HG03108 (cell line): ENCODE results near the gene ARHGAP6.
"Not testable (repeated sequence)": the region's sequence is repeated elsewhere in the genome, so short reads cannot be mapped to it uniquely, and the experiment has no call there.

Experiments used
- ATAC-seq: cut with Tn5 transposase; IDR thresholded peaks from one replicate; pipeline ENCODE4 v1.9.1; 2021; ENCODE audit warnings: moderate library complexity; ENCODE audit not compliant: unreplicated experiment

Gene ARHGAP6

DNA sequence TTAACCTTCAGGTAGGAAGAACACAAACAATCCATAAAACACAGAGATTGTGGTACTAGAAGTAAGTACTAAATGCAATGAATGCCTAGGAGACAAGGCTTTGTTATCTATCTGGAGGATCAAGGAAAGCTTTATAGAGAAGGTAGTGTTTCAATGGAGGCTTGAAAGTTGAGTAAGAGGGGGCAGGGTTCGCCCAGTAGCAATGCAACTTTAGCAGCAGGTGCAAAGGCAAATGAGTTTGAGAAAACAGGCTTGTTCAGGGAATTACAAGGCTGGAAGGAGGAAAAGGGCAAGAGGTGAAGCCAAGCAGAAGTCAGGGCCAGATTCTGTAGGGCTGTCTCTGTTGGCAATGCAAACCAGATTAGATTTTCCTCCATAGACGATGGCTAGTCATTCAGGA, 408.0 kb downstream of the ARHGAP6 start:
- no peak for ATAC-seq

DNA sequence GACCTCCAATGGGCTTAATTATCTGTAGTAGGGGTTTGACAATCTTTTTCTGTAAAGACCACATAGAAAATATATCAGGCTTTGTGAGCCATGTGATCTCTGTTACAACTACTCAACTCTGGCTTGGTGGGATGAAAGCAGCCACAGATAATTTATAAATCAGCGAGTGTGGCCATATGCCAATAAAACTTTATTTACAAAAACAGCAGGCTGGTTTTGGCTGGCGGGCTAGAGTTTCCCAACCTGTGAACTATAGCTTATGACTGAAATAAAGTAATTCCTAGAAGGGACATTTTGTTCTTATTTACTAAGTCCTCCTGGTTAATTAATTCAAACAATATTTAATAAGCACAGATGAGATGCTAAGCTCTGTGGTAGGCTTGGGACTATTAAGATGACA, 408.4 kb downstream of the ARHGAP6 start:
- ATAC-seq, result no peak

DNA sequence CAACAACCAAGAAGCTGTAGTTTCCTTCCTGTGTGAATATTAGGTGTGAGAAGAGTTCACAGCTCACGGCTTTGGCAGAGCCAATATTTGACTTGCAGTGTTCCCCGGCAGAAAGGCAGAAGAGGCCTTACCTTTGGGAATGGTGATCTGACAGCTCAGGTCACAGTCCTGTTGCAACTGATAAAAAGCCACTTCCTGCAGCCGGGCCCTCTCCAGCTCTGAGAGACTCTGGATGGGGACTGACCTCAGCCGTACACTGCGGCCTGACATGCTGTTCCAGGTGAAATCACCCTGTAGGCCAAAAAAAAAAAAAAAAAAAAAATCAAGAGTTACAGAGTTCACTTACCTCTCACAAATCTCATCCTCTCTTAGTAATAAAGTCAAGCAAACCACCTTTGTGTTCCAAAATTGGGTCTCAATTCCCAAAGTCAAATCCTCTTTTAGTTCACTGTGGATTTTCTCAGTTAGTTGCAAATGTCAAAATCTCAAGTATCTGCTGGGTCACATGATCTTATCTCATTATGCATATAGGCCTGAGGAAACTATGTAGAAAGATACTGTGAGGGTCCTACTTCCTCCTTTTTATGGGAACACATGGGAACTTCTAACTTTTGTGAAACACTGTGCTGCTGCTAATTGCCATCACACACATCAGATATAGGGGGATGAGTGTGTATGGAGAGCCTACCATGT, 411.2 kb downstream of the ARHGAP6 start:
- no peak for ATAC-seq

DNA sequence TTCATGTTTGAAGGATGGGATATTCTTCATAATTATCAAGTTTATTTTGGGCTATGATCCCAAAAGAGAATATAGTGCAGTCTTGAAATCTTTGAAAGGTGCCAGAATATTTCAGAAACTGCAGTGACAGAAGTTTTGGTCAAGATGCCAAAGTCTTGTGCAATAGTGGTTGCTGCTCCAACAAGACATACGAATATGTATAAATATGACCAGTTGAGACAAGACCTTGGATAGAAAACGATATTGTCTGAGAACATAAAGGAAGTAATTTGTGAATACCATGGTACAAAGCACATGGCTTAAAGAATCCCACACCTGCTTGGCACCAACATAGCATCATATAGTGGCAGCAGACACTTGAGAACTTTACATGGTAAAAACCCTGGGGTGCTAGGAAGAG, 421.1 kb downstream of the ARHGAP6 start:
- ATAC-seq, result no peak

DNA sequence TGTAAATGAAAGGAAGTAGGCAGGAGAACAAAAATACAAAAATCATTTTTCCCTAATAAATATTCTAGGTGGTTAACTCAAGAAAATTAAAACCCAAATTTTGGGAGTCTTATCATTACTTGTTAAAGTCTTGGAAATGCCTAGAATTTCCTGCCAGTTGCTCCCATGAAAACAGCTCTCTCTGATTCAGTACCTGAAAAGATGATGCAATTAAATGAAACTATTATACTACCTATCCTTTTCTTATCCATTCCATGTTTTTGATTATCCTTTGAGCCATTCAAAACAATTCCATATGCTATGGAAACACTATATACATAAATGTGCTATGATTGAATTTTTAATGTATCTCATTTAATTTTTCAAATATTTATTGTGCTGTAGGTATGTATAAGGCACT, 423.0 kb downstream of the ARHGAP6 start:
- no peak for ATAC-seq

DNA sequence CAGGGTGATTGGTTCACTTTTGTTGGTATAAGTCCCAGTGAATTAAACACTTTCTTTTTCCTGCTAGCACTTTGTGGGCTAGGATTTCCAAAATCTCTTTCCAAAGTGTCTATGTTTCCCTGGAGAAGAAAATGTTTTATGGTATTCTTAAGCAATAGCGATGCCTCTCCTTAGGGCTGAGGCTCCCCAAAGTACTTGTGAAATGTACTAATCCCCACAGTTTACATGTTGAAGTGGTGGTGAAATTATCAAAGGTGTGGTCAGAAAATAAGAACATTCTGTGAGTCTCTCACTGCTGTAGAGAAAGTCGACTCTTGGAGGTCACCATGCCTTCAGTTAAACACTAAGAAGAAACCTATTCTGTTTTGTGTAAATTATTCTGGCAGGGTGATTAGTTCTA, 424.0 kb downstream of the ARHGAP6 start:
- ATAC-seq, result no peak

DNA sequence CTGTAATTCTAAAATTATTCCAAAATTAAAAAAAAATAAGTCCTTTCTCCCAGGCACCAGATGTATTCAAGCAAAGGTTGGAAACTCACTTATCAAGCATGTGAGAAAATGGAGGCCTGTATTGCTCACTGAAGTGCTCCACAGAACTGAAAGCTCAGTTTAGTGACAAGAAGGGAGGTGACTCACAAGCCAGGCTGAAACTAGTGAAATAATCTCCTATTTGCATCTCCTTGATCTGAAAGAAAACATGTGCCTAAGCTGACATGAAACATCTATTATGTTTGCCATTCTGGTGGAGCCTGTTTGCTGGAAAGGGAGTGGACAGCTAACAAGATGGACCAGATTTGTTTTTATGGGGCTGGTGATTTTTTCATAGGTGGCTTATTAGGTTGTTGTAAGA, 426.5 kb downstream of the ARHGAP6 start:
- ATAC-seq, result peak; percentile 56

DNA sequence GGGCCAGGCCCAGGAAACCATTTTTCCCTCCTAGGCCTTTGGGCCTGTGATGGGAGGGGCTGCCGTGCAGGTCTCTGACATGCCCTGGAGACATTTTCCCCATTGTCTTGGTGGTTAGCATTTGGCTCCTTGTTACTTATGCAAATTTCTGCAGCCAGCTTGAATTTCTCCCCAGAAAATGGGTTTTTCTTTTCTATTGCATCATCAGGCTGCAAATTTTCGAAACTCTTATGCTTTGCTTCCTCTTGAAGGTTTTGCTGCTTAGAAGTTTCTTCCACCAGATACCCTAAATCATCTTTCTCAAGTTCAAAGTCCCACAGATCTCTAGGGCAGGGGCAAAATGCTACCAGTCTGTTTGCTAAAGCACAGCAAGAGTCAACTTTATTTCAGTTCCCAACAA, 430.3 kb downstream of the ARHGAP6 start:
- not testable (repeated sequence) for ATAC-seq

DNA sequence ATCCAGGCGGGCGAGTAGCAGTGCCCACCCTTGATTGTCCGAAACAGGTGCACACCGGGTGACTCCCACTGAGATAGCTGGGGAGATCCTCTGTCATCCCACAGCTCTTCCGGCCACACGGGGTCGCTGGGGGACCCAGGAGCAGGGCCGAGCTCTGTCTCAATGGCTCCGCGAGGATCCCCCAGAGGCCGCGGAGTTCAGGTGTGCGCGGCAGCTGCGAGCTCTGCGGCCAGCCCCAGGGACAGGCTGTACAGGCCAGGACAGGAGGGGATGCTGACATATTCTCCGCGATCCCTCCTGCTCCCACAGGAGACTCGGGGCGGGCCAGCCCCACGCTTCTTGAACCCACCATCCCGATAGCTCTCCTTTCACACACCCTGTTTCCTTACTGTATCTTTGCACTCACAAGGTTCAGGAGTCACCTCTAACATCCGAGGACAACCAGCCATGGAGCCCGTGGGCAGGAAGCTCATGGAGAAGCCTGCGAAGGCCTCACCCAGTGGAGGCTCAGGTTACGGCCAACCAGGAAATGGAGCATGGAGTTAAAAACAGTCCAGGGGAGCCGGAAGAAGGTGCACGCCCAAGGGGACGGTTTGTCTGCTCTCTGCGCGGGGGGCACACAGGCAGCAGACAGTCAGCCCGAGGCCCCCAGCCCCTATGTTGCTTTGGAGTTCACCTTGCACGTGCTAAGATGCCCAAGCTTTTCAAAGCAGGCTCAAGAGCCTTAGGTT, 450.4 kb downstream of the ARHGAP6 start:
- no peak for ATAC-seq

DNA sequence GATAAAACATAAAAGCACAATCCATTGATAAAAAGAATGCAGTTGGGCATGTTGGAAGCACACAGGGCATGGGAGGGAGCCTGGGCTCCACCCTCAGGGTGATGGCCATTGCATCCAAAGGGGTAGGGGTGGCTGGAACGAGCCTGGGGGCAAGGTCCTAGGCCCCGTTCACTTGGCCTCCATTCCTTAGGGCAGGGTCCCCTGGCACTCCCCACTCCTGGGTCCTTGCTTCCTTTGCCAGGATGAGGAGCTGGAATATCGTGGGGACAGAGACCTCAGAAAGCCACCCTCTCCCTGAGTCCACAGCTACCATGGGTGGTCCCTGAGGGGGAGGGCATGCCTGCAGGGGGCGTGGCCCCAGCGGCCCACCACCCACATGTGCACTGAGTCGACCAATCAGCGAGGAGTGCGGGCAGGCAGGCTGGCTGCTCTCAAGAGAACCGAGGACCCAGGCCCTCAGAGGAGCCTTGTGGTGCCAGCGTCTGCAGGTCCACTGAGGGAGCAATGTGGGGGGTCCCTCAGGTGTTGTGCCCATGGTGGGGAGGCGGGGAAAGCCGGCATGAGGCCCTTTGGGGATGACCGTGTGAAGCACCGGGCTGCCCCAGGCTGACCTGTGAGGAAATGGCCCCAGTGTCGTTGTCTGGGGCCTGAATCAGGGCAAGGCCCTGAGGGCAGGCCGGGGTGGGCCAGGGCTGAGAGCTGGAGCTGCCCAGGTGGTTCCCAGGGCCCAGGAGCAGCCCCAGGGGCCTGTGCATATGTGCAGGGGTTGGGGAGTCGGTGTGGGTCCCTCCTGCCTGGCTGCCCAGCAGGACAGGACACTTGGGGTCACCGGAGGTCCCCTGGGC, 451.2 kb downstream of the ARHGAP6 start:
- no peak for ATAC-seq

DNA sequence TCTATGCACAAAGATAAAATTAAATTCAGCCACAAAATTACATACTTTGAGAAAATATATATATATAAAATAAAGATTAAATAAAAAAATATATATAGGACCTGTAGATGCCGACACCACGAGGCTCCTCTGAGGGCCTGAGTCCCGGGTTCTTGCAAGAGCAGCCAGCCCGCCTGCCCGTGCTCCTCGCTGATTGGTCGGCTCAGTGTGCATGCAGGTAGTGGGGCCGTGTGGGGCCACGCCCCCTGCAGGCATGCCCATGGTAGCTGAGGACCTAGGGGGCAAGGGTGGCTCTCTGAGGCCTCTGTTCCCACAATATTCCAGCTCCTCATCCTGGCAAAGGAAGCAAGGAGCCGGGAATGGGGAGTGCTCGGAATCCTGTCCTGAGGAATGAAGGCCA, 453.0 kb downstream of the ARHGAP6 start:
- no peak for ATAC-seq

DNA sequence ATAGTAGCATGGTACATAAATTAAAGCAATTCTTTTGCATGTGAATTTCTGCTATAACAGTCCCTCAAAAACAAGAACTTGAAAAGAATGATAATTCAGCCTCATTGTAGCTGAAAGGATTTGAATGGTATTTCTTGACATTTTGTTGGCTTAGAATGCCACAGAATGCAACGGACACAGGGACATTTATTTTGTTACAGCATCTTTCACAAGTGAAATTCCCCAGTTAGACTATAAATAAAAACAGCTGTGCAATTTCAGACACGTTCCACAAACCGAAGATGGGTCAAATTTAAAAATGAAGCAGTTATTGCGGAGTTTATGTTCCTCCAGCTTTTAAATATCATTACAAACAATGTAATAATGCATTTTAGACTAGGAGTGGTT, 455.3 kb downstream of the ARHGAP6 start:
- ATAC-seq, result no peak

DNA sequence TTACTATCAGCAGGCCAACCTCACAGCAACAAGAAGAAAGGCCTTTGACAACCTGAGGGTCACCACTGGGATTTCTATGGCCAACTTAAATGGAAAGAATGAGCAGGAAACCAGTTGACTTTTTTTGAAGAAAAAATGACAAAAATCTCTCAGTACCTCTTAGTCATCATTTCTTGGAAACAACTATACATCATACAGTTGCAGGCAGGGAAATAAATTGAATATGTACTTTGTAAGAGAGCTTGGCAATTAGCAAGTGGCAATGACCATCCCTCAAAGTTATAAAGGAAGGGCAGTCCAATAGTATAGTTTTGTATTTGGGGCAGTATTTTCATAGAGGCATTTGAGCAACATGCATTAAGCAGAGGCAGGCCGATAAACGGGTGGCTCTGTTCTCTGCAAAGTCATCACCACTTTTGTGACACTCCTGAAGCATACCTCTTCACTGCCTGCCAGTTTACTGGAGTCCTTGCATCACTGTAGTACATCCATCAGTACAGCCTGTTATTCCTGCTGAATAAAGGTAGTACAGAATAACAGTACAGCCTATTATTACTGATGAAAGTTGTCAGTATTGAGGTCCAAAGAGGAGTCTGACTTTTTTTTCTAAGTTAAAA, 455.8 kb downstream of the ARHGAP6 start:
- no peak for ATAC-seq

DNA sequence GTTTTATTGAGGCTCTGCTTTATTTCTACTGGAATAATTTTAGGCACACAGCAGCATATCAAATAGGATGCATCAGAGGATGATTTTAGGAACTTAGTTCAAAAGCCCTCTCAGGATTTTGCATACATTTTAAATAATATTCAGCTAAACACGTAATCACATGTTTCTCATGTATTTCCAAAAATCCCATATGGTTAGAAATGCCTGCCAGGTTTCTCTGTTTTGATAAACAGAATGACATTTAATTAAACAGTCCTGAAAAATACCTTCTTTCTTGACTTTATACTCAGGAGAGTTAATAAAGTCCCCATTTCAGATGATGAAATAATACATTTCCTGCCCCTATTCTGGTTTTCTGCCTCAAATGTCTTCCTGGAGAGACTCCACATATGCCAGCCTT, 459.0 kb downstream of the ARHGAP6 start:
- ATAC-seq, result no peak

DNA sequence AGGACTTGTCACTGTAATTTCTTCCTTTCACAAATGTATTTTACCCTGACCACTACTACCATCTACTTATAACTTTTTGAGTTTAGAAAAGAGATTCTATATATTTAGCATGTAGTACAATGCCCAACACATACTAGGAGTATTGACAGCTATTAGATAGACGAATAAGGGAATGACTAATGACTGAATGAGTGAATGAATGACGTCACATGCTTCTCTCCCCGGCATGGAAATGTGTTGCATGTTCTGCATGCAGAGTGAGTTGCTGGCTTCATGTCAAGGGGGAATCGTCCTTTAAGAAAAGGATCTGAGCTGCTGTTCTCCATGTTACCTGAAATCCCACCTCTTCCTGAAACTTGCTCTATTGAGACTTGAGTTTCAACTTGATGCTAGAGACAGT, 459.9 kb downstream of the ARHGAP6 start:
- ATAC-seq, result no peak

DNA sequence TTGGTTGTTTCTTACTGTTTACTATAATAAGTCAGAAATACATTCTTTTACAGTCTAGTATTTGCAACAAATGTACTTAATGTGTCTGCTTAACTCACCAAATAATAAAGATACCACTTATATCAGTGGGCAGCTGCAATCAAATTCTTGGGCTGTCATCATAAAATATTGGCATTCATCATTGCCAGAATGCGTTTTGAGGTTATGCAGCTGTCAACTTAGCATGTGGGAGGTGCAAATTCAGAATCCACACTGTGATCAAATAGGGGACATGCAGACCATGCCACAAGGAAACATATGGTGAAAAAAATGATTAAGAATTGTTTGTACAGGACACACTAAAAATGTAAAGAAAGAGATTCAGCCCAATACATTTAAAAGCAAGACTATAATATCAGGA, 468.0 kb downstream of the ARHGAP6 start:
- ATAC-seq, result no peak

DNA sequence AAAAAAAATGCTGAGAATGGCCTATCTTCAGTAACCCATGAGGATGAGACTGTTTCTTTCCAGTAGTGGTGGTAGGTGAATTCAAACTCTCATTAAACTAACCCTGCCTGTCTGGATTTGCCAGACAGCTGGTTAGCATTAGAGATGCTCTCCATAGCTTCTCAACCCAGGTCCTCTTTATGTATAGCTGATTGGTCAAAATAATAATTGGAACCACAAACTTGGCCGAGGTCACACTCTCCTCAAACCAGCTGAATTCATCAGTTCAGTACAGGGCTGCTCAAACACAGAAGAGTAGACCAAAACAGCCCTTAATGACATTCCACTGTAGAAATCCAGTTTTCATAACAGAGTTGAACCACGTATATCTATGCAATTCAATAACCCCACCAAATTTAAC, 469.2 kb downstream of the ARHGAP6 start:
- no peak for ATAC-seq

DNA sequence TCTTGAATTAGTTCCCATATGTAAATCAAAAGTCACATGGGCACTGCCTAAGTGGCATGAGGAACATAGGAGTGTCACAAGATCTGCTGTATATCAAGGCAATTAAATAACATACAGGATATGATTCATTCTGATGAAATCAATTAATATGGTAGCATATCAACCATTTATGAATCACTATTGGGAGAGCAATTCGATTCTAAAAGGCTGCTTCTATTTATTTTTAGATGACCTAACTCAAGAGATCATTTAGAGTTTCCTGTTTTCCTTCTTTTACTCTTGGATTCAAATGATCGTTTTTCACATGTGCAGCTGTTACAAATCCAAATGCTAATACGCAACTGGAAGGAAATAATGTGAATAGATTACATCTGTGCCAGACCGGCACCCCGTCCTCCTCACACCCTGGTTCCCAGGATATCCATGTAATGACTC, 472.7 kb downstream of the ARHGAP6 start:
- ATAC-seq, result no peak

DNA sequence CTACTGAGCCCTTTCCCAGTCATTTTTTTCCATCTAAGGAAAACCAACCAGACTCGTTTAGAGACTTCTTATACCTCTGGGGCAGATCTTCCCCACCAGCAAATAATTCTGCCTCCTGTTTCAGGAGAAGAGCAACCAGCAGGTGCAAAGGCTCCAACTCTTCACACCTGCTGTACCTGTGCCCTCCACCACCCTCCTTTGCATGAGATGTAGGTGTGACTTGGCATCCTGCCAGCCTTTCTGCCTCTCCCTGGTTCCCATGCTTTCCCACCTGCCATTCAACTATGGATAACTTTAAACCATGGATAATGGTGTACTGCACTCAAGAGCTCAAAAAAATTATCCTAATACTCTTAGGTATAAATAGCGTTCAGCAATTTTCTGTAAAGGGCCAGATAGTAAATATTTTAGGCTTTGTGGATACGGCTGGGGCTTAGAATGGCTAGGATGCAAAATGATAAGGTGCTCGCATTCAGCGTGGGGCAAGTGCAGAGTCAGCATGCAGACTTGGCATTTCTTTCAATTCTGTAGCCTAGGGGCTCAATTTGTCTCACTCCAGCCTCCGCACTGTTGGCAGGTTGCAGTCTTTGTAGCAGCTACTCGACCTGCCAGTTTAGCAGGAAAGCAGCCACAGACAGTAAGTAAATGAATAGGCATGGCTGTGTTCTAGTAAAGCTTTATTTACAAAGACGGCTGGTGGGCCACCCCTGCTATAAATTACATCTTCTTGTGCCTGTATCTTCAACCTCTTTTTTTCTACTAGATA, 474.8 kb downstream of the ARHGAP6 start:
- ATAC-seq, result no peak

DNA sequence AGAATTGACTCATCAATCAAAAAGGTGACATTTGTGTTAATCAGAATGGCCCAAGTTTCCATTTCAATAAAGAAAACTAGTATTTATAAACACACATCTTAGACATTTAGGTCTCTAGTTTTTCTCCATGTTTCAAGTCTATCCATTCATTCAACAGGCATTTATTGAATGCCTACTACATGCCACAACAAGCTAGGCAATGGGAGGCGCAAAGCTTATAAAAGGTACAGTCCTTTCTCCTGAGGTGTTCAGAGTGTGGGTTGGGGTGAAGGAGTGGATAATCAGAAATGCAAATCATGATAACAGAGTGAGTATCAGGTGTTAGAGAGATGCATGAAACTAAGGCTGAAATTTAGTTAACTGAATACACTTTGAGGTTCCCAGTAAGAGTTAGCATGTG, 476.6 kb downstream of the ARHGAP6 start:
- ATAC-seq, result no peak

DNA sequence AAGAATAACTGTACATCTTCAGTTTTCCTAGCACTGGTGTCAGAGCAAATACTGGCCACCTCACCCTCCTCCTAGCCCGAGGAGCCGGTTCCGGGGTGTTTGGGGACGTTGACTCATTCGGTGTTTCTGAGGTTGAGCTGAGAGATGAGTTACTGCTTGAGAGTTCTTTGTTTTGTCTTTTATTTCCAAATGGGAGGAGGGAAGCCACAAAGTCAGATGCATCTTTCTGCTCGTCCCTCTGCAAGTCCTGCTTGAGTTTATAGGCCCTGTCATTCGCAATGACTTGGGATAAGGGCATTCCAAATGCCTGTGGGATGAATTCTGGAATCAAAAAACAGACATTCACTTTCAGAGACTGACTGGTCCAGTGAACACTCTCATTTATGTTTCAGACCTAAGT, 477.1 kb downstream of the ARHGAP6 start:
- ATAC-seq, result no peak
